OCI-LY1 (cell line): ENCODE data around the gene MACROD2.

Source experiments
- H2AFZ ChIP-seq: fragments of 200-600 bp; sonication (generic), shearing (Covaris generic); 2 replicates; pipeline ENCODE4 v1.6.0; 2014; ENCODE audit warnings: antibody characterized with exemption, mild to moderate bottlenecking, low read length
- H3F3A ChIP-seq: fragments of 200-600 bp; sonication (generic), shearing (Covaris generic); 2 replicates; pipeline ENCODE4 v1.6.0; 2014; ENCODE audit warnings: mild to moderate bottlenecking, antibody characterized with exemption, low read length, moderate library complexity; ENCODE audit not compliant: insufficient read depth
- H3K27ac ChIP-seq: fragments of 200-600 bp; sonication (generic); 2 replicates; pipeline ENCODE4 v1.5.1; 2014; ENCODE audit warnings: low read length, mixed run types, mild to moderate bottlenecking, low read depth; ENCODE audit not compliant: poor library complexity, severe bottlenecking
- H3K27me3 ChIP-seq: fragments of 200-600 bp; sonication (generic); 2 replicates; pipeline ENCODE4 v1.6.0; 2014; ENCODE audit warnings: antibody characterized with exemption, mild to moderate bottlenecking, low read length, moderate library complexity; ENCODE audit not compliant: insufficient read depth
- H3K36me3 ChIP-seq: fragments of 200-600 bp; sonication (generic); 2 replicates; pipeline ENCODE4 v1.6.1; 2014; ENCODE audit warnings: mild to moderate bottlenecking, antibody characterized with exemption, low read length, moderate library complexity, mixed read lengths; ENCODE audit not compliant: insufficient read depth
- H3K4me1 ChIP-seq: fragments of 200-600 bp; sonication (generic); 2 replicates; pipeline ENCODE4 v1.5.1; 2014; ENCODE audit warnings: mild to moderate bottlenecking, low read length, moderate library complexity; ENCODE audit not compliant: insufficient read depth, severe bottlenecking
- H3K4me2 ChIP-seq: fragments of 200-600 bp; sonication (generic), shearing (Covaris generic); 2 replicates; pipeline ENCODE4 v1.6.1; 2014; ENCODE audit warnings: low read length
- H3K4me3 ChIP-seq: fragments of 200-600 bp; sonication (generic); 2 replicates; pipeline ENCODE4 v1.5.1; 2014; ENCODE audit warnings: low read length, low read depth, mild to moderate bottlenecking, mixed read lengths; ENCODE audit not compliant: poor library complexity, severe bottlenecking
- H3K79me2 ChIP-seq: fragments of 200-600 bp; shearing (Covaris generic); 2 replicates; pipeline ENCODE4 v1.6.1; 2016; ENCODE audit warnings: mixed run types, low read length, mixed read lengths; ENCODE audit not compliant: insufficient read depth
- H3K9ac ChIP-seq: fragments of 200-600 bp; sonication (generic), shearing (Covaris generic); 2 replicates; pipeline ENCODE4 v1.6.1; 2014; ENCODE audit warnings: mild to moderate bottlenecking, low read length, mixed read lengths
- H3K9me2 ChIP-seq: fragments of 200-600 bp; sonication (generic), shearing (Covaris generic); 2 replicates; pipeline ENCODE4 v1.6.1; 2014; ENCODE audit warnings: low read depth, mild to moderate bottlenecking, low read length, mixed read lengths
- H3K9me3 ChIP-seq: fragments of 200-600 bp; shearing (Covaris generic); 2 replicates; pipeline ENCODE4 v1.6.1; 2014; ENCODE audit warnings: low read length, mixed read lengths
- H4K20me1 ChIP-seq: fragments of 200-600 bp; sonication (generic), shearing (Covaris generic); 2 replicates; pipeline ENCODE4 v1.6.0; 2016; ENCODE audit warnings: mild to moderate bottlenecking, low read length; ENCODE audit not compliant: insufficient read depth
- EZH2 ChIP-seq: fragments of 200-600 bp; sonication (generic), shearing (Covaris generic); IDR thresholded peaks from 2 replicates; pipeline ENCODE4 v1.8.0; 2017; ENCODE audit warnings: borderline replicate concordance, mixed run types, mild to moderate bottlenecking, antibody characterized with exemption, low read length, moderate library complexity, mixed read lengths
- TF ChIP-seq, protein P1 (sequence below): fragments of 200-600 bp; sonication (generic), shearing (Covaris generic); IDR thresholded peaks from 2 replicates; pipeline ENCODE4 v1.5.1; 2017; ENCODE audit warnings: mild to moderate bottlenecking, antibody characterized with exemption, low read length, moderate library complexity, mixed read lengths

MACROD2 gene

DNA sequence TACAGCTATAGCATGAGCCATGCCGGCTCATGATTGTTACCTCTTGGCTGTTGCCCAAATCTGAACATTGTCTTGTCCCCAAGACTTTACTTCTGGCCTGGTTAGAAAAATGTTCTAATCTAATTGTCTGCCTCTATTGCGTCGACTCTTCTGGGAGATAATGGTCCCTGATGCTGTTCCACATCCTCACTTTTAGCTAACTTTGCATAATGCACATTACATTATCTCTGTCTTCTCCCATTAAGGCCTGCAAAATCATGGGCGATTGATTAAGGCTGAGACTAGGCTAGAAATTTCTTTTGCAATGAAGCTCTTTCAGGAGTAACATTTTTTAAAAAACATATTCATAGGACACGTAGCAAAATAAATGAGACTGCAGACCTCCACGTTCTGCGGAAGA is 1616.9 kb downstream of the MACROD2 start:
- H3K36me3 ChIP-seq: no peaks in the 10 kb centered on the region
- no peak overlapping the region for H3K4me2 ChIP-seq
- H3K27me3 ChIP-seq: no peaks in the 10 kb centered on the region
- no peaks in the 10 kb centered on the region for H3K79me2 ChIP-seq
- H3K9me3 ChIP-seq: no peaks in the 10 kb centered on the region
- no peak overlapping the region for H3K4me3 ChIP-seq
- H4K20me1 ChIP-seq: no peaks in the 10 kb centered on the region
- TF ChIP-seq EZH2: no peak
- TF ChIP-seq, protein P1, sequence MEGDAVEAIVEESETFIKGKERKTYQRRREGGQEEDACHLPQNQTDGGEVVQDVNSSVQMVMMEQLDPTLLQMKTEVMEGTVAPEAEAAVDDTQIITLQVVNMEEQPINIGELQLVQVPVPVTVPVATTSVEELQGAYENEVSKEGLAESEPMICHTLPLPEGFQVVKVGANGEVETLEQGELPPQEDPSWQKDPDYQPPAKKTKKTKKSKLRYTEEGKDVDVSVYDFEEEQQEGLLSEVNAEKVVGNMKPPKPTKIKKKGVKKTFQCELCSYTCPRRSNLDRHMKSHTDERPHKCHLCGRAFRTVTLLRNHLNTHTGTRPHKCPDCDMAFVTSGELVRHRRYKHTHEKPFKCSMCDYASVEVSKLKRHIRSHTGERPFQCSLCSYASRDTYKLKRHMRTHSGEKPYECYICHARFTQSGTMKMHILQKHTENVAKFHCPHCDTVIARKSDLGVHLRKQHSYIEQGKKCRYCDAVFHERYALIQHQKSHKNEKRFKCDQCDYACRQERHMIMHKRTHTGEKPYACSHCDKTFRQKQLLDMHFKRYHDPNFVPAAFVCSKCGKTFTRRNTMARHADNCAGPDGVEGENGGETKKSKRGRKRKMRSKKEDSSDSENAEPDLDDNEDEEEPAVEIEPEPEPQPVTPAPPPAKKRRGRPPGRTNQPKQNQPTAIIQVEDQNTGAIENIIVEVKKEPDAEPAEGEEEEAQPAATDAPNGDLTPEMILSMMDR: no peak
- no peak overlapping the region for H3K9ac ChIP-seq
- H3K4me1 ChIP-seq: no peaks in the 10 kb centered on the region
- no peak overlapping the region for H3K27ac ChIP-seq
- no peaks in the 10 kb centered on the region for H3F3A ChIP-seq
- H2AFZ ChIP-seq: no peak overlapping the region
- H3K9me2 ChIP-seq: no peaks in the 10 kb centered on the region

DNA sequence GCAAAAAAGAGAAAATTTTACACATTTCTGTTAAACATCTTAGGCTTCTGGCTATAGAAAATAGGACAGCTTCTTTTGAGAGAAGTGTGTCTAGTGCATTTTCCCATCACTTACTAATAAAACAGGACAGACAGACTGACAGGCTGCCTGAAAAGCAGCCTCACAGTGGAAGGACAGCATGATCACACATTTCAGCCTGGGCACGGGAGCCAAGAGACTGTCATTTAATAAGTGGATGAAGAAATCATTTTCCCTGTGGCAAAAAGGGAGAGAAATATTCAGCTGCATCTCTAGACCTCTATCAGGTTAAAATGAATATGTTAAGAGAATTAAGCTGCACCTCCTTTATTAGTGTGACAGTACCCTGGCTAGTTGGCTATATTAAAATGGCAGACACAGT is 1617.5 kb downstream of the MACROD2 start:
- Histone ChIP-seq H3K79me2 (no peaks in the 10 kb centered on the region), H3K9me2 (no peaks in the 10 kb centered on the region), H3K36me3 (no peaks in the 10 kb centered on the region), H3K27ac (no peak overlapping the region), H3K4me1 (no peaks in the 10 kb centered on the region), H3K27me3 (no peaks in the 10 kb centered on the region), H4K20me1 (no peaks in the 10 kb centered on the region), H3K9me3 (no peaks in the 10 kb centered on the region), H3K4me3 (no peak overlapping the region), H3K4me2 (no peak overlapping the region), H2AFZ (no peak overlapping the region), H3K9ac (no peak overlapping the region), H3F3A (no peaks in the 10 kb centered on the region)
- TF ChIP-seq EZH2: no peak
- TF ChIP-seq, protein P1: no peak

DNA sequence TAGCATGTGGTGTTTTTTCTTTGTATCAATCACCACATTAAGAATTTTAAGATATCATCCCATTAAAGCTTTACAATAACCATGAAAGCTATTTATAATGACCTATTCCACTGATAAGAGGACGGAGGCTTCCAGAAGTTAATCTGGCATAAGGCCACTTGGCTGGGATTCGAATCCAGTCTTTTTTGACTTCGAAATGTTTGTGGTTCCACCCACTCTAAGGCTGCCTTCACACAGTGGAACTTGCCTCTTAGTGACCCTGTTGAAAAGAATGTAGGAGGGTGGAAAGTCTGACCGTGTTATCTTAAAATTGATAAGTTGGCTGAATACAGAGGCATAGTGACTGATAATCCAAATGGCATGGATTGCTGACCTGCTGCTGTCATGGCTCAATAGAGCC is 1618.2 kb downstream of the MACROD2 start:
- Histone ChIP-seq H3K27ac (no peak overlapping the region), H3K27me3 (no peaks in the 10 kb centered on the region), H4K20me1 (no peaks in the 10 kb centered on the region), H3K9me3 (no peaks in the 10 kb centered on the region), H3F3A (no peaks in the 10 kb centered on the region), H3K79me2 (no peaks in the 10 kb centered on the region), H3K36me3 (no peaks in the 10 kb centered on the region), H3K9ac (no peak overlapping the region), H3K4me3 (no peak overlapping the region), H3K4me1 (no peaks in the 10 kb centered on the region), H3K9me2 (no peaks in the 10 kb centered on the region), H3K4me2 (no peak overlapping the region), H2AFZ (no peak overlapping the region)
- no peak for TF ChIP-seq EZH2
- TF ChIP-seq, protein P1: no peak
